Naive B cell (primary cell): ENCODE measurements around the gene RSPO3. TPM values are rescaled to one million over a fixed set of nuclear protein-coding genes. Genes with fewer than 3 reads are reported as not detected.

ENCODE experiments used
- ATAC-seq, 2 donors: fragments of 150-1000 bp; cut with Tn5 transposase; 2 replicates each; pipeline ENCODE4 v1.10.0; 2021; ENCODE audit warnings: low read depth in 2 of 2, mild to moderate bottlenecking in 2 of 2, moderate library complexity in 2 of 2
- DNase-seq: peaks from one replicate; pipeline ENCODE4 v3.0.0; 2022
- H3K27ac Mint-ChIP-seq, 6 donors: one replicate each; pipeline ENCODE4 v1.8.0; 2020 to 2022; ENCODE audit warnings: mild to moderate bottlenecking in 6 of 6, mixed read lengths in 6 of 6, moderate library complexity in 5 of 6, inconsistent platforms in 2 of 6
- H3K27me3 Mint-ChIP-seq, 3 donors: one replicate each; pipeline ENCODE4 v1.8.0; 2021 to 2022; ENCODE audit warnings: mixed read lengths in 3 of 3, mild to moderate bottlenecking in 1 of 3
- H3K36me3 Mint-ChIP-seq, 2 donors: one replicate each; pipeline ENCODE4 v1.8.0; 2020 to 2022; ENCODE audit warnings: mixed read lengths in 2 of 2, inconsistent platforms in 1 of 2, mild to moderate bottlenecking in 1 of 2
- H3K4me1 Mint-ChIP-seq, 3 donors: one replicate each; pipeline ENCODE4 v1.8.0; 2020 to 2022; ENCODE audit warnings: mixed read lengths in 3 of 3, inconsistent platforms in 1 of 3, mild to moderate bottlenecking in 1 of 3, moderate library complexity in 1 of 3
- H3K4me3 Mint-ChIP-seq, 8 donors: one replicate each; pipeline ENCODE4 v1.8.0; 2020 to 2022; ENCODE audit warnings: mild to moderate bottlenecking in 8 of 8, mixed read lengths in 8 of 8, moderate library complexity in 8 of 8, inconsistent platforms in 2 of 8
- H3K9me3 Mint-ChIP-seq, 7 donors: one replicate each; pipeline ENCODE4 v1.8.0; 2020 to 2022; ENCODE audit warnings: mixed read lengths in 7 of 7, mild to moderate bottlenecking in 5 of 7, inconsistent platforms in 2 of 7, moderate library complexity in 1 of 7
- polyA plus RNA-seq, 6 donors: library from polyadenylated mRNA; unstranded; fragments of 300-500 nt; fragmentation: Illumina TruSeq; gene quantifications; one replicate each; pipeline ENCODE4 v1.2.3, GENCODE V29; 2021; ENCODE audit warnings: low read depth in 6 of 6

RSPO3 gene
- polyA plus RNA-seq, 6 donors from 2014 or later = not detected

DNA sequence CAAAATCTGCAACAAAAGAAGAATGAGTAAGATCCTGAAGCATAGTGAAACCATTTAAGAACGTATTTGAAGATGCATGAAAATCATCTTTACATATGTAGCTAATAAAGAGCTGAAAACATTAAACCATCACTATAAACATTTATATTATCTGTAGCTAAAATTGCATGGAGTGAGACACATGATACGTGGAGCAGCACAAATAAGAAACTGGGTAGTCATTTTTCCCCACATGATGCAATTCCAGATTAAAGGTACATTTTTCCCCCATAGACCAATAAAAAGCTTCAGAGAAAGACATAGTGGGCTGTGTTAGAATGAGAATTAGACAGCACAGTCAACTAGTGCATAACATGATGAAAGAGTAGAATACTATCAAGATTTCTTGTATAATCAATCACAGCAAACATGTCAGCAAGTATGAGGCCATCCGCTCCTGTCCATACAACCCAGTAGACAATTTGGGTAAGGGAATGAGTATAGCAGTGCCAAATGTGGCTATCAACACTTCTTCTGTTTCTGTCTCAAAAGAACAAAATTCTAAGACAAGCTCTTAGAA lies 67.0 kb downstream of the RSPO3 start:
- DNase-seq = no peak
- Mint-ChIP-seq H3K9me3 (peaks cover 0 to 4% (median 0%) of the 10 kb centered on the region in 7 donors), H3K4me1 (no peaks in the 10 kb centered on the region), H3K27ac (no peak overlapping the region), H3K36me3 (no peaks in the 10 kb centered on the region), H3K4me3 (no peak overlapping the region), H3K27me3 (peaks cover 13 to 23% (median 21%) of the 10 kb centered on the region in 3 donors)
- no peak for ATAC-seq

GRCh38 chr6:127186889-127187288 lies 68.4 kb downstream of the RSPO3 start:
- ATAC-seq (no peak), DNase-seq (peak; percentile 18)
- Mint-ChIP-seq H3K4me1 (no peaks in the 10 kb centered on the region), H3K27ac (no peak overlapping the region), H3K27me3 (peaks cover 10 to 23% (median 18%) of the 10 kb centered on the region in 3 donors), H3K9me3 (peaks cover 0 to under 1% (median 0%) of the 10 kb centered on the region in 7 donors), H3K4me3 (no peak overlapping the region), H3K36me3 (no peaks in the 10 kb centered on the region)

DNA sequence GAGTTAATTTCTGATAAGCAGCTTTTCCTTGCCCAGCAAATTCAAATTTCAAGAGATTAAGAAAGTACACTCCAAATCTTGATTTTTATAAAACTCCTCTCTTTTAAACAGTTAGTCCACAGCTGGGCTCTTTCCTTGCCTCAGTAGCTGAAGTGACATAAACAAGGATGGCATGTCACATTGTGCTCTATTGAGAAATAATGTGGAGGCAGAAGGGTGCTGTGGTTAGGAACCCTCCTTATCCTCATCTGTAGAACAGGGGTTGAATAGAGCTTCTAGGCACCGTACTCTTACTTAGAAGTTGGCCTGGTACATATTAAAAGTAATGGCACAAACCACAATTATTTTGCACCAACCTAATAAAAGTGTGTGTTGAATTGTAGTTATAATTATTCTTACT lies 70.3 kb downstream of the RSPO3 start:
- no peak overlapping the region for H3K4me3 Mint-ChIP-seq
- peaks cover 5 to 9% (median 7%) of the 10 kb centered on the region in 3 donors for H3K27me3 Mint-ChIP-seq
- H3K9me3 Mint-ChIP-seq = no peaks in the 10 kb centered on the region
- no peak overlapping the region for H3K27ac Mint-ChIP-seq
- no peaks in the 10 kb centered on the region for H3K36me3 Mint-ChIP-seq
- ATAC-seq (no peak), DNase-seq (no peak)
- H3K4me1 Mint-ChIP-seq = no peaks in the 10 kb centered on the region

GRCh38 chr6:127190552-127190951 lies 72.1 kb downstream of the RSPO3 start:
- DNase-seq (no peak), ATAC-seq (no peak)
- Mint-ChIP-seq H3K27ac (no peak overlapping the region), H3K36me3 (no peaks in the 10 kb centered on the region), H3K27me3 (peaks cover 0 to 5% (median 0%) of the 10 kb centered on the region in 3 donors), H3K9me3 (no peaks in the 10 kb centered on the region), H3K4me1 (no peaks in the 10 kb centered on the region), H3K4me3 (no peak overlapping the region)

- H3K27me3 Mint-ChIP-seq = peaks cover 0 to 5% (median 0%) of the 10 kb centered on the region in 3 donors
These were observed 73.2 kb downstream of the RSPO3 start for GRCh38 chr6:127191716-127192115.

DNA sequence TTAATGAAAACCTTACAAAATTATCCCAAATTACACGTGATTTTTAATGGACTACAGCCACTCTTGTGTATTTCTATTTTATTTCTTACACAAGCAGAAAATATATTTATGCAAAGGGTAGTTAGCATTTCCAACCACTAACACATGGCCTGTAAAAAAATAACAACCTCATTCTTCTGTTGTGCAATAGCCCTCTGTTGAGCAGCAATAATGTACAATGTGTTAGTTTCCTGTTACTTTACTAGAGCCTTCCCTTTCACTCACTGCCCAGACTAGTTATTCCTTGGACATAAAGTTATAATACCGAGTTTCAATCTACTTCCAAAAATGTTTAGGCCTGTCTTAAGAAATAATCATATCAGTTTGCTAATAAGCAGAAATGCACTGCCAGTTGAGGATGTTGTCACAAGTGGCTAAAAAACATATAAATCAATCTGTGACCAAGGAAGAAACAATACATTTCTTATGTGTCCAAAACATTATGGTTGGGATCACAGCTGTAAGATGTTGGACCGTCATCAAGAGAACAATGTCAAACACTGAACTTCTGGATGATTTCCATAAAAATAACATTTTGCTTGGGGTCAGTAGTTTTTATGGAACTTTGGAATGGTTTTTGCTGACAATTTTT lies 74.6 kb downstream of the RSPO3 start:
- Mint-ChIP-seq H3K36me3 (no peaks in the 10 kb centered on the region), H3K4me3 (no peak overlapping the region), H3K27me3 (peaks cover 0 to 13% (median 0%) of the 10 kb centered on the region in 3 donors), H3K9me3 (no peaks in the 10 kb centered on the region), H3K4me1 (no peaks in the 10 kb centered on the region), H3K27ac (peak overlapping the region in 1 of 6 donors; percentile 30)
- DNase-seq (no peak), ATAC-seq (no peak)

More at GRCh38 chr6:127191716-127192115, 73.2 kb downstream of the RSPO3 start:
- H3K4me3 Mint-ChIP-seq = no peak overlapping the region
- H3K9me3 Mint-ChIP-seq = no peaks in the 10 kb centered on the region
- H3K27ac Mint-ChIP-seq = no peak overlapping the region
- DNase-seq (no peak), ATAC-seq (no peak)
- H3K36me3 Mint-ChIP-seq = no peaks in the 10 kb centered on the region
- H3K4me1 Mint-ChIP-seq = no peaks in the 10 kb centered on the region

- no peak overlapping the region for H3K27ac Mint-ChIP-seq
- no peak for DNase-seq
- no peaks in the 10 kb centered on the region for H3K4me1 Mint-ChIP-seq
- H3K27me3 Mint-ChIP-seq = peaks cover 4 to 22% (median 8%) of the 10 kb centered on the region in 3 donors
- ATAC-seq = no peak
- H3K9me3 Mint-ChIP-seq = no peaks in the 10 kb centered on the region
- no peak overlapping the region for H3K4me3 Mint-ChIP-seq
- no peaks in the 10 kb centered on the region for H3K36me3 Mint-ChIP-seq
These were observed 77.4 kb downstream of the RSPO3 start for GRCh38 chr6:127195833-127196232.

DNA sequence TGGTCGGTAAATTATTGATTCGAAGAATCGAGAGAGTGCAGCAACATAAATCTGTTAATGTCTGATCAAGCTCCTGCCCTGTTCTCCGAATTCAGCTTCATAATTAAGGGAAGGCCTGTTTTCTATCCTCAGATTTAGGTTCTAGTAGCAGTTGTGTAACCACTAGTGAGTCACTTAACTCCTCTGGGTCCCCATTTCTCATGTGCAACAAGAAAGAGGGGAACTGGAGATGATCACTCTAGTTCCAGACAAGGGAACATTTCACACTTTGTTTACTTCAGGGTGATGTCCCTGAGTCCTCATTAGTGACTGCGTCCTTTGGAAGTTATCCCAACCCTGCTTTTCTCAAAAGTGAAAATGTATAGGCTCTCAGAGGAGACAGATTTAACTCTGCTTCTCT lies 80.1 kb downstream of the RSPO3 start:
- no peak overlapping the region for H3K4me3 Mint-ChIP-seq
- H3K27me3 Mint-ChIP-seq = peaks cover 4 to 22% (median 9%) of the 10 kb centered on the region in 3 donors
- no peak overlapping the region for H3K27ac Mint-ChIP-seq
- ATAC-seq (no peak), DNase-seq (no peak)
- H3K36me3 Mint-ChIP-seq = no peaks in the 10 kb centered on the region
- no peaks in the 10 kb centered on the region for H3K4me1 Mint-ChIP-seq
- H3K9me3 Mint-ChIP-seq = no peaks in the 10 kb centered on the region

DNA sequence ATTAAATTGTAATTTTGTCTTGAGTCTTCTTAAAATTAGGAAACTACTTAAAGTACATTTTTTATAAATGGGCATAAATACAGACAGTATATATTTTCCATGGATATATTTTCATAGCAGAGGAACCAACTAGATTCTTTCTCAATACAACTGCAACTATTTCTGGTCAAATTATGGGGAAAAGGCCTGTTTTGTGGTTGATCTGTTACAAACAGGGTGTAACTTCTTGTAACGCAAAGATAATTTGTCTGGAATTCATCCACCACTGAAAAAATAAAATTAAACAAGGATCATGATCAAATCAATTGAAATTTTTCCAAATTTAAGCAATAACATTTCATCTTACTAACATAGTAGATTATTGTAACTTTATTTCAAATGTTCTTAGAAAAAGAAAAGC lies 81.0 kb downstream of the RSPO3 start:
- no peaks in the 10 kb centered on the region for H3K9me3 Mint-ChIP-seq
- DNase-seq (no peak), ATAC-seq (no peak)
- no peaks in the 10 kb centered on the region for H3K4me1 Mint-ChIP-seq
- no peaks in the 10 kb centered on the region for H3K36me3 Mint-ChIP-seq
- H3K27me3 Mint-ChIP-seq = peaks cover 4 to 22% (median 9%) of the 10 kb centered on the region in 3 donors
- no peak overlapping the region for H3K27ac Mint-ChIP-seq
- H3K4me3 Mint-ChIP-seq = no peak overlapping the region

GRCh38 chr6:127200114-127200513 lies 81.6 kb downstream of the RSPO3 start:
- no peak for ATAC-seq
- no peaks in the 10 kb centered on the region for H3K9me3 Mint-ChIP-seq

GRCh38 chr6:127201321-127201720 lies 82.8 kb downstream of the RSPO3 start:
- H3K4me1 Mint-ChIP-seq = no peaks in the 10 kb centered on the region
- no peak overlapping the region for H3K27ac Mint-ChIP-seq
- no peak for DNase-seq
- ATAC-seq = no peak
- no peak overlapping the region for H3K4me3 Mint-ChIP-seq
- no peaks in the 10 kb centered on the region for H3K36me3 Mint-ChIP-seq
- H3K27me3 Mint-ChIP-seq = peaks cover 4 to 27% (median 9%) of the 10 kb centered on the region in 3 donors
- H3K9me3 Mint-ChIP-seq = no peaks in the 10 kb centered on the region

More at GRCh38 chr6:127200114-127200513, 81.6 kb downstream of the RSPO3 start:
- no peaks in the 10 kb centered on the region for H3K4me1 Mint-ChIP-seq
- H3K4me3 Mint-ChIP-seq = no peak overlapping the region
- H3K27ac Mint-ChIP-seq = no peak overlapping the region
- H3K27me3 Mint-ChIP-seq = peaks cover 4 to 27% (median 9%) of the 10 kb centered on the region in 3 donors
- no peak for DNase-seq
- H3K36me3 Mint-ChIP-seq = no peaks in the 10 kb centered on the region

DNA sequence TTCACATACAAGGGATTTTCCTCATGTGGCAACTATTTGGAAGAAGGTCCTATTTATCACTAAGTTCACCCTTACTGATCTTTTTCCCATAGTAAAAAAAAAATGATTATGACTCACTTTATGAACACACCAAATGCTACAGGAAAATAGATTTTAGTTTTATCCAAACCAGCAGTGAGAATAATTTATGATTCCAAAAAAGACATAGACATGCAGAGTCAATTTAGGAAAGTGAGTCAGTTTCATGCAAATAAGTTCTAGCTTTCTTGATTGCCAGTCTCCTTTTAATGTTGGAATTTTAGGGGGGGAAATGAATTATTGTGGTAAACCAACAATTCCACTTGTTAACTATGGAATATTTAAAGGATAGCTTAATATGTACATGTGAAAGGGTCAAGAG lies 84.2 kb downstream of the RSPO3 start:
- H3K36me3 Mint-ChIP-seq = no peaks in the 10 kb centered on the region
- no peak overlapping the region for H3K4me3 Mint-ChIP-seq
- ATAC-seq (no peak), DNase-seq (no peak)
- H3K4me1 Mint-ChIP-seq = no peaks in the 10 kb centered on the region
- H3K27ac Mint-ChIP-seq = no peak overlapping the region
- peaks cover 4 to 25% (median 13%) of the 10 kb centered on the region in 3 donors for H3K27me3 Mint-ChIP-seq
- no peaks in the 10 kb centered on the region for H3K9me3 Mint-ChIP-seq

GRCh38 chr6:127204281-127204680 lies 85.8 kb downstream of the RSPO3 start:
- no peak for DNase-seq
- H3K27ac Mint-ChIP-seq = no peak overlapping the region

DNA sequence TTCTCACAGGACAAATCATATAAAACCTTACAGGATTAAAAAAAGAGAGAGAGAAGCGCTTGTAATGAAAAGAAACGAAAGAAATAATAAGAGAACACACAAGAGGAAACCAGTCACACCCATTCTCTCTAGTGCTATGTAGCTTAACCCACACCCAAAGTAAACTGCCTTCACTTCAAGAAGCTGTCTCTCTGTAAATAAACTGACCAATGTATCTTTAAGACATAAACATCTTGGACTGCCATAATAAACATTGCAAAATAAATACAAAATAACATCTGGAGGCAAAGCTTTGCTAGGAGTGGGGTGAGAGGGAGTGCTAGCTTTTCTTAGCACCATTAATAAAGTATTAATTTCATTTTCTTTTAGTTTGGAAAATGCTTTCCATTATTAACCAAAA lies 86.6 kb downstream of the RSPO3 start:
- H3K9me3 Mint-ChIP-seq = no peaks in the 10 kb centered on the region
- no peak for ATAC-seq
- H3K27ac Mint-ChIP-seq = no peak overlapping the region

More at GRCh38 chr6:127204281-127204680, 85.8 kb downstream of the RSPO3 start:
- Mint-ChIP-seq H3K9me3 (no peaks in the 10 kb centered on the region), H3K4me1 (no peaks in the 10 kb centered on the region), H3K27me3 (peaks cover 12 to 30% (median 25%) of the 10 kb centered on the region in 3 donors), H3K36me3 (no peaks in the 10 kb centered on the region), H3K4me3 (no peak overlapping the region)
- no peak for ATAC-seq

More for the DNA sequence above, 86.6 kb downstream of the RSPO3 start:
- peaks cover 11 to 28% (median 24%) of the 10 kb centered on the region in 3 donors for H3K27me3 Mint-ChIP-seq
- no peak overlapping the region for H3K4me3 Mint-ChIP-seq
- no peaks in the 10 kb centered on the region for H3K4me1 Mint-ChIP-seq
- no peaks in the 10 kb centered on the region for H3K36me3 Mint-ChIP-seq
- no peak for DNase-seq
